Sigmoid colon (tissue), 7 donors: Measurements from ENCODE around the gene TP53BP2. TPM values are rescaled to one million over a fixed set of nuclear protein-coding genes. Genes with fewer than 3 reads are reported as not detected.
"Not testable (repeated sequence)": the region's sequence is repeated elsewhere in the genome, so short reads cannot be mapped to it uniquely, and the experiment has no call there.

ENCODE experiments used
- DNase-seq: peaks from one replicate; pipeline ENCODE4 v3.0.0-alpha.2; 2019
- H3K27ac ChIP-seq, 4 donors: fragments of 200-600 bp; sonication (generic); one replicate each; pipeline ENCODE4 v1.5.1; 2016 to 2019; ENCODE audit warnings: mild to moderate bottlenecking in 1 of 4
- H3K27me3 ChIP-seq, 3 donors: fragments of 200-600 bp; sonication (generic); one replicate each; pipeline ENCODE4 v1.5.1; 2019; ENCODE audit warnings: mild to moderate bottlenecking in 1 of 3
- H3K36me3 ChIP-seq, 4 donors: fragments of 200-600 bp; sonication (generic); one replicate each; pipeline ENCODE4 v1.5.1; 2016 to 2019
- H3K4me1 ChIP-seq, 4 donors: fragments of 200-600 bp; sonication (generic); one replicate each; pipeline ENCODE4 v1.5.1; 2017 to 2019
- H3K4me3 ChIP-seq, 4 donors: fragments of 200-600 bp; sonication (generic); one replicate each; pipeline ENCODE4 v1.5.1; 2017 to 2019; ENCODE audit warnings: mild to moderate bottlenecking in 2 of 4, moderate library complexity in 1 of 4
- H3K9me3 ChIP-seq, 4 donors: fragments of 200-600 bp in 3 of 4; sonication (generic) in 3 of 4; one replicate each; pipeline versions ENCODE4 v1.5.1 to v1.6.1; 2013 to 2019
- EP300 ChIP-seq, 4 donors: sonication (generic); formaldehyde crosslinking; IDR thresholded peaks; one replicate each; pipeline ENCODE4 v1.6.1; 2017; ENCODE audit warnings: antibody characterized with exemption in 4 of 4
- POLR2A ChIP-seq, 2 donors: fragments of 450-650 bp; IDR thresholded peaks; one replicate each; pipeline ENCODE4 v1.6.1; 2016; ENCODE audit warnings: antibody characterized with exemption in 2 of 2, mild to moderate bottlenecking in 2 of 2, moderate library complexity in 2 of 2
- POLR2AphosphoS5 ChIP-seq, 4 donors: sonication (generic); formaldehyde crosslinking; IDR thresholded peaks; one replicate each; pipeline ENCODE4 v1.6.1; 2017; ENCODE audit warnings: antibody characterized with exemption in 4 of 4
- WGBS, 2 donors: extraction: QIAGEN DNeasy Blood & Tissue Kit; methylation state at CpG; one replicate each; pipeline ENCODE4 v1.1.7; 2013; 5-methylcytosine and 5-hydroxymethylcytosine counted together
- intact Hi-C: fragments of 100-400 bp; cut with DNase I; formaldehyde crosslinking; loops from one replicate; pipeline ENCODE4 v1.15.1; 2023
- polyA plus RNA-seq, 3 donors: library from polyadenylated mRNA; stranded (reverse); fragments of 200-250 nt; gene quantifications; one replicate each; pipeline ENCODE4 v1.2.3, GENCODE V29; 2013
- total RNA-seq, 4 donors: library from RNA; depleted of rRNA; stranded (reverse); fragments of >200 nt; gene quantifications; one replicate each; pipeline ENCODE4 v1.1.0, GENCODE V29; 2016
- TF ChIP-seq, protein P1 (sequence below), 4 experiments: fragments of 450-650 bp in 3 of 4; fragments of 200-600 bp in 1 of 4; IDR thresholded peaks; one replicate each; pipeline ENCODE4 v1.5.1; 2016 to 2019; ENCODE audit warnings: antibody characterized with exemption in 4 of 4, mild to moderate bottlenecking in 3 of 4, moderate library complexity in 2 of 4
- donor health status: healthy with polysubstance abuse.
- donor health status: Bipolar disorder and iron deficiency.
- donor health status: healthy.

TP53BP2 gene
- total and polyA plus RNA-seq, 7 donors = 10.2 to 28.5 (median 24.6) TPM

DNA sequence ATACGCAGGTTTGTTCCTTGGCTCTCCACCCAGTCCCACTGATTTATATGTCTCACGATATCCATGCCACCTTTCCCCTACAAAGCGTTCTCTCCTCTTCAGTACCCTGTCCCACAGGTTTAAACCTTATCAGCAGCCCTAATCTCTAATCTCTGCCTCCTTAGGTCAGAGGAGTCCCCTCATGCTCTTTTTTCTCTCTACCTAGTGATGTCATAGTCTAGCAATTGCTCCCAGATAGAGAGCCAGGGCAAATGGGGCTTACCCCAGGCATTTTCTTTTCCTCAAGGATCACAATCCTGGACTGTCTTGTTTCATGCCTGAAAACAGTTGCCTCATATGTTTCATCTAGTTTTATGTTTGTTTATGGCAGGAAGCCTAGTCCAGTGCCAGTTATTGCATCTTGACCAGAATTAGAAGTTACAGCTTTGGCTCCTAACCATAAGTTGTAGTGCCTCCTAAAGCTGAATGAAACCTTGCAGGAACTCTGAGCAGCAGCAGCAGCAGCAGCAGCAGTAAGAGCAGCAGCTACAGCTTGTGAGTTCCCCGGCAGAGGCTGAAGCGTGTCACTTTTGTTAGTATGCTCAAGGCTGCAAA lies 26.7 kb upstream of the TP53BP2 start:
- Histone ChIP-seq H3K9me3 (no peaks in the 10 kb centered on the region), H3K4me3 (no peak overlapping the region), H3K4me1 (peaks cover 0 to 8% (median 0%) of the 10 kb centered on the region in 4 donors), H3K27ac (no peak overlapping the region), H3K36me3 (no peaks in the 10 kb centered on the region), H3K27me3 (no peaks in the 10 kb centered on the region)
- 71 to 83% methylated on average over 5 of the region's 5 CpGs for WGBS, 2 donors
- intact Hi-C loops = no loop called here
- TF ChIP-seq POLR2AphosphoS5 (IDR thresholded peaks at IDR 0.05) (peak in 3 of 4 donors; percentile 11 to 51 (median 20)), EP300 (IDR thresholded peaks at IDR 0.05) (no peak), POLR2A (IDR thresholded peaks at IDR 0.05) (no peak)
- TF ChIP-seq, protein P1, sequence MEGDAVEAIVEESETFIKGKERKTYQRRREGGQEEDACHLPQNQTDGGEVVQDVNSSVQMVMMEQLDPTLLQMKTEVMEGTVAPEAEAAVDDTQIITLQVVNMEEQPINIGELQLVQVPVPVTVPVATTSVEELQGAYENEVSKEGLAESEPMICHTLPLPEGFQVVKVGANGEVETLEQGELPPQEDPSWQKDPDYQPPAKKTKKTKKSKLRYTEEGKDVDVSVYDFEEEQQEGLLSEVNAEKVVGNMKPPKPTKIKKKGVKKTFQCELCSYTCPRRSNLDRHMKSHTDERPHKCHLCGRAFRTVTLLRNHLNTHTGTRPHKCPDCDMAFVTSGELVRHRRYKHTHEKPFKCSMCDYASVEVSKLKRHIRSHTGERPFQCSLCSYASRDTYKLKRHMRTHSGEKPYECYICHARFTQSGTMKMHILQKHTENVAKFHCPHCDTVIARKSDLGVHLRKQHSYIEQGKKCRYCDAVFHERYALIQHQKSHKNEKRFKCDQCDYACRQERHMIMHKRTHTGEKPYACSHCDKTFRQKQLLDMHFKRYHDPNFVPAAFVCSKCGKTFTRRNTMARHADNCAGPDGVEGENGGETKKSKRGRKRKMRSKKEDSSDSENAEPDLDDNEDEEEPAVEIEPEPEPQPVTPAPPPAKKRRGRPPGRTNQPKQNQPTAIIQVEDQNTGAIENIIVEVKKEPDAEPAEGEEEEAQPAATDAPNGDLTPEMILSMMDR (IDR thresholded peaks at IDR 0.05) = no peak
- no peak for DNase-seq

GRCh38 chr1:223870617-223871574 lies 25.1 kb upstream of the TP53BP2 start:
- Histone ChIP-seq H3K27me3 (no peaks in the 10 kb centered on the region), H3K4me3 (no peak overlapping the region), H3K9me3 (no peaks in the 10 kb centered on the region), H3K36me3 (no peaks in the 10 kb centered on the region), H3K27ac (no peak overlapping the region), H3K4me1 (peaks cover 0 to 8% (median 0%) of the 10 kb centered on the region in 4 donors)
- intact Hi-C loops = no loop called here
- WGBS, 2 donors = 83 to 85% methylated on average over 14 of the region's 14 CpGs
- DNase-seq = no peak
- TF ChIP-seq POLR2AphosphoS5 (IDR thresholded peaks at IDR 0.05) (no peak), EP300 (IDR thresholded peaks at IDR 0.05) (no peak), POLR2A (IDR thresholded peaks at IDR 0.05) (no peak)
- TF ChIP-seq, protein P1 (IDR thresholded peaks at IDR 0.05) = no peak

- DNase-seq, H3K36me3 ChIP-seq, intact Hi-C loops, H3K4me1 ChIP-seq, H3K27me3 ChIP-seq, H3K4me3 ChIP-seq, H3K9me3 ChIP-seq, H3K27ac ChIP-seq: not testable (repeated sequence)
- WGBS, 2 donors = 89 to 96% methylated on average over 19 of the region's 19 CpGs
These were observed 19.0 kb upstream of the TP53BP2 start for GRCh38 chr1:223864599-223865368.

GRCh38 chr1:223864084-223864483 lies 18.3 kb upstream of the TP53BP2 start:
- Histone ChIP-seq H3K36me3 (no peaks in the 10 kb centered on the region), H3K27me3 (no peaks in the 10 kb centered on the region), H3K4me3 (no peak overlapping the region), H3K4me1 (no peaks in the 10 kb centered on the region), H3K9me3 (no peaks in the 10 kb centered on the region), H3K27ac (no peak overlapping the region)
- TF ChIP-seq EP300 (IDR thresholded peaks at IDR 0.05) (no peak), POLR2A (IDR thresholded peaks at IDR 0.05) (no peak), POLR2AphosphoS5 (IDR thresholded peaks at IDR 0.05) (no peak)
- TF ChIP-seq, protein P1 (IDR thresholded peaks at IDR 0.05) = no peak
- WGBS, 2 donors = 93 to 94% methylated on average over 17 of the region's 17 CpGs
- no peak for DNase-seq
- intact Hi-C loops = no loop called here

DNA sequence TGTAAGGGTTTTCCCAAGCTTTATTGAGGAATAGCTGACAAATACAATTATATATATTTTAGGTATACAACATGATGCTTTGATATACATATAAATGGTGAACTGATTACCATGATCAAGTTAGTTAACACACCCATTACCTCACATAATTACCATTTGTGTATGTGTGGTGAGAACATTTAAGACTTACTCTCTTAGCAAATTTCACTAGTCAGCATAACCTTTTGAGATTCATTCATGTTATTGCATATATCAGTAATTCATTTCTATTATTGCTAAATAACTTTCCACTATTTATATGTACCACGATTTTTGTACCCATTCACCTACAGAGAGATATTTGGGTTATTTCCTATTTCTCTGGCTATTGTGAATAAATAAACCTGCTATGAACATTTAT lies 16.2 kb upstream of the TP53BP2 start:
- 83 to 86% methylated on average over 1 of the region's 1 CpG for WGBS, 2 donors

More for the DNA sequence above, 16.2 kb upstream of the TP53BP2 start:
- no peak for DNase-seq
- Histone ChIP-seq H3K9me3 (no peaks in the 10 kb centered on the region), H3K4me3 (no peak overlapping the region), H3K27me3 (no peaks in the 10 kb centered on the region), H3K27ac (no peak overlapping the region), H3K36me3 (no peaks in the 10 kb centered on the region), H3K4me1 (no peaks in the 10 kb centered on the region)
- no peak for TF ChIP-seq POLR2A (IDR thresholded peaks at IDR 0.05)
- TF ChIP-seq EP300 (IDR thresholded peaks at IDR 0.05) = no peak
- TF ChIP-seq, protein P1 (IDR thresholded peaks at IDR 0.05) = no peak
- no peak for TF ChIP-seq POLR2AphosphoS5 (IDR thresholded peaks at IDR 0.05)
- intact Hi-C loops = no loop called here
